Measurements from ENCODE around the gene SLC19A1.

The SLC19A1 gene

GRCh38 chr21:45484318-45484717 lies 57.9 kb downstream of the SLC19A1 start:
- Histone ChIP-seq H3K9me3 (no peaks in the 10 kb centered on the region), H3K4me1 (no peaks in the 10 kb centered on the region), H3K27me3 (no peaks in the 10 kb centered on the region), H3K4me3 (ENCODE audit: low read depth, low read length) (no peak overlapping the region), H3K36me3 (no peaks in the 10 kb centered on the region)
- DNase-seq = no peak
- TF ChIP-seq CTCF (IDR thresholded peaks at IDR 0.05; ENCODE audit: low read depth, low read length) = no peak

GRCh38 chr21:45482899-45483821 lies 59.1 kb downstream of the SLC19A1 start:
- no peaks in the 10 kb centered on the region for H3K27me3 ChIP-seq
- DNase-seq = no peak
- no peak for TF ChIP-seq CTCF (IDR thresholded peaks at IDR 0.05; ENCODE audit: low read depth, low read length)
- H3K4me3 ChIP-seq (ENCODE audit: low read depth, low read length) = no peak overlapping the region
- no peaks in the 10 kb centered on the region for H3K9me3 ChIP-seq
- H3K36me3 ChIP-seq = no peaks in the 10 kb centered on the region
- no peaks in the 10 kb centered on the region; the same call in 1 of the 2 replicates for H3K4me1 ChIP-seq

GRCh38 chr21:45481977-45482898 lies 60.0 kb downstream of the SLC19A1 start:
- Histone ChIP-seq H3K4me1 (peaks cover 3% of the 10 kb centered on the region), H3K36me3 (no peaks in the 10 kb centered on the region), H3K9me3 (no peaks in the 10 kb centered on the region), H3K27me3 (no peaks in the 10 kb centered on the region), H3K4me3 (ENCODE audit: low read depth, low read length) (no peak overlapping the region)
- TF ChIP-seq CTCF (IDR thresholded peaks at IDR 0.05; ENCODE audit: low read depth, low read length) = no peak
- DNase-seq = no peak

- H3K4me1 ChIP-seq = peaks cover 3% of the 10 kb centered on the region
- H3K9me3 ChIP-seq = no peaks in the 10 kb centered on the region
- no peak for TF ChIP-seq CTCF (IDR thresholded peaks at IDR 0.05; ENCODE audit: low read depth, low read length)
- H3K36me3 ChIP-seq = no peaks in the 10 kb centered on the region
- no peak overlapping the region for H3K4me3 ChIP-seq (ENCODE audit: low read depth, low read length)
- H3K27me3 ChIP-seq = no peaks in the 10 kb centered on the region
- no peak for DNase-seq
Measured at GRCh38 chr21:45481566-45481965, 60.7 kb downstream of the SLC19A1 start.

- DNase-seq = no peak
- no peaks in the 10 kb centered on the region for H3K27me3 ChIP-seq
- H3K4me1 ChIP-seq = peaks cover 3% of the 10 kb centered on the region
- H3K9me3 ChIP-seq = no peaks in the 10 kb centered on the region
- H3K4me3 ChIP-seq (ENCODE audit: low read depth, low read length) = no peak overlapping the region
- H3K36me3 ChIP-seq = no peaks in the 10 kb centered on the region
- no peak for TF ChIP-seq CTCF (IDR thresholded peaks at IDR 0.05; ENCODE audit: low read depth, low read length)
Measured at GRCh38 chr21:45480701-45481500, 61.3 kb downstream of the SLC19A1 start.

Measured in BE2C (cell line).